ENCODE results near the gene LYZL4.

DNA sequence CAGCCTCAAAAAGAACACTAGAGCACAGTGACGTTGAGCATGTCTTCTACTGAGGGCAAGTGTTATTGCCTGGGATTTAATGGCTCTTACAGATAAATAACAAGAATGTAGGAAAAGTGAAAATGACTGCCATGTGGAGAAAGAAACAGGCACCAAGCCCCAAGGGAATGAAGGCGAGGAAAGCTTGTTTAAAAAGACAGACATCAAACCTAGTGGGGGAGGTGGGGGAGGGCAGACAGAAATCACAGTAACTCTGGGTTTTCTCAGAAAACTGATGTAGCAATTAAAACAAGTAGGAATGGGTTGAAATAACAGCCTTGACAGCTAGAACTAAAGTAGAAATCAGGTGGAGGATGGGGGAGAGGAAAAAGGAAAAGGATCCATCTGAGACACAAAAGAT is 18.4 kb upstream of the LYZL4 start:
- TF ChIP-seq CTCF (IDR thresholded peaks at IDR 0.05 in 4 of 5, conservative IDR thresholded peaks at IDR 0.05 in 1 of 5): no peak
- TF ChIP-seq POLR2A (IDR thresholded peaks at IDR 0.05): no peak

Measured in gastrocnemius medialis (tissue), 4 donors.